Measurements from ENCODE around the gene SLC1A7.

DNA sequence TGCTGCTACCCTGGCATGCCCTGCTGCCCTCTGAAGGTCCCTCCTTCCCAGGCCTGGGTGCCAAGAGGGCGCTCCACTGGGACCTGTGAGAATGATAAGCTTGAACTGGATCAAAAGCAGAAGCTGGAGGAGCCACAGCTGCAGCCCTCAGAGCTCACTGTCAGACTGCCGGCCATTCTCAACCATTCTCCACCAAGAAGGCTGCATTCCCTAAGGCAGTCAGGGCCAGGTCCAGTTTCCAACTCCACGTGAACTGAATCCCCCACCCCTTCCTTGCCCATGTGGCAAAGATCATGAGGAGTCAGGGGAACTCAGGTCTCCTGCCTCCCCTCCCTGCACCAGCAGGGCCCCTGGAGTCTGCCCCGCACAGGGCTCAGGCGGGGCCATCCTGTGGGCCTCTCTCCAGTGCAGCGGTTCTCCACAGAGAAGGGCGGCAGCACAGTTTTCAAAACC, 19.5 kb downstream of the SLC1A7 start:
- TF ChIP-seq, protein P1, sequence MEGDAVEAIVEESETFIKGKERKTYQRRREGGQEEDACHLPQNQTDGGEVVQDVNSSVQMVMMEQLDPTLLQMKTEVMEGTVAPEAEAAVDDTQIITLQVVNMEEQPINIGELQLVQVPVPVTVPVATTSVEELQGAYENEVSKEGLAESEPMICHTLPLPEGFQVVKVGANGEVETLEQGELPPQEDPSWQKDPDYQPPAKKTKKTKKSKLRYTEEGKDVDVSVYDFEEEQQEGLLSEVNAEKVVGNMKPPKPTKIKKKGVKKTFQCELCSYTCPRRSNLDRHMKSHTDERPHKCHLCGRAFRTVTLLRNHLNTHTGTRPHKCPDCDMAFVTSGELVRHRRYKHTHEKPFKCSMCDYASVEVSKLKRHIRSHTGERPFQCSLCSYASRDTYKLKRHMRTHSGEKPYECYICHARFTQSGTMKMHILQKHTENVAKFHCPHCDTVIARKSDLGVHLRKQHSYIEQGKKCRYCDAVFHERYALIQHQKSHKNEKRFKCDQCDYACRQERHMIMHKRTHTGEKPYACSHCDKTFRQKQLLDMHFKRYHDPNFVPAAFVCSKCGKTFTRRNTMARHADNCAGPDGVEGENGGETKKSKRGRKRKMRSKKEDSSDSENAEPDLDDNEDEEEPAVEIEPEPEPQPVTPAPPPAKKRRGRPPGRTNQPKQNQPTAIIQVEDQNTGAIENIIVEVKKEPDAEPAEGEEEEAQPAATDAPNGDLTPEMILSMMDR (IDR thresholded peaks at IDR 0.05; ENCODE audit: low read depth, low read length, missing input control): no peak
- no peak for TF ChIP-seq JUND (IDR thresholded peaks at IDR 0.05)
- no peak for TF ChIP-seq YY1 (IDR thresholded peaks at IDR 0.05)
- no peak for TF ChIP-seq TAF1 (conservative IDR thresholded peaks at IDR 0.05)
- no peak for TF ChIP-seq HNF4G (IDR thresholded peaks at IDR 0.05)
- TF ChIP-seq GABPA (IDR thresholded peaks at IDR 0.05 in 1 of 2, conservative IDR thresholded peaks at IDR 0.05 in 1 of 2): no peak
- TF ChIP-seq RAD21 (IDR thresholded peaks at IDR 0.05): no peak
- TF ChIP-seq SP1 (IDR thresholded peaks at IDR 0.05): no peak
- TF ChIP-seq, protein P2, sequence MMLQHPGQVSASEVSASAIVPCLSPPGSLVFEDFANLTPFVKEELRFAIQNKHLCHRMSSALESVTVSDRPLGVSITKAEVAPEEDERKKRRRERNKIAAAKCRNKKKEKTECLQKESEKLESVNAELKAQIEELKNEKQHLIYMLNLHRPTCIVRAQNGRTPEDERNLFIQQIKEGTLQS (IDR thresholded peaks at IDR 0.05): no peak
- TF ChIP-seq, protein P3, sequence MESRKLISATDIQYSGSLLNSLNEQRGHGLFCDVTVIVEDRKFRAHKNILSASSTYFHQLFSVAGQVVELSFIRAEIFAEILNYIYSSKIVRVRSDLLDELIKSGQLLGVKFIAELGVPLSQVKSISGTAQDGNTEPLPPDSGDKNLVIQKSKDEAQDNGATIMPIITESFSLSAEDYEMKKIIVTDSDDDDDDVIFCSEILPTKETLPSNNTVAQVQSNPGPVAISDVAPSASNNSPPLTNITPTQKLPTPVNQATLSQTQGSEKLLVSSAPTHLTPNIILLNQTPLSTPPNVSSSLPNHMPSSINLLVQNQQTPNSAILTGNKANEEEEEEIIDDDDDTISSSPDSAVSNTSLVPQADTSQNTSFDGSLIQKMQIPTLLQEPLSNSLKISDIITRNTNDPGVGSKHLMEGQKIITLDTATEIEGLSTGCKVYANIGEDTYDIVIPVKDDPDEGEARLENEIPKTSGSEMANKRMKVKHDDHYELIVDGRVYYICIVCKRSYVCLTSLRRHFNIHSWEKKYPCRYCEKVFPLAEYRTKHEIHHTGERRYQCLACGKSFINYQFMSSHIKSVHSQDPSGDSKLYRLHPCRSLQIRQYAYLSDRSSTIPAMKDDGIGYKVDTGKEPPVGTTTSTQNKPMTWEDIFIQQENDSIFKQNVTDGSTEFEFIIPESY (IDR thresholded peaks at IDR 0.05): no peak
